ENCODE measurements around the gene CLTCL1. TPM values are rescaled to one million over a fixed set of nuclear protein-coding genes. Genes with fewer than 3 reads are reported as not detected.

CLTCL1 gene
- total RNA-seq, 1 experiment from 2014 or later = 11.9 TPM

- Histone ChIP-seq H3K9me3 (ENCODE audit: control insufficient read depth, insufficient read depth, low read depth, low read length) (no peaks in the 10 kb centered on the region), H3K4me1 (ENCODE audit: control insufficient read depth, insufficient read depth, low read length) (no peaks in the 10 kb centered on the region), H3K27me3 (ENCODE audit: control insufficient read depth, insufficient read depth, low read length) (no peaks in the 10 kb centered on the region), H3K36me3 (ENCODE audit: control insufficient read depth, insufficient read depth, low read length) (no peaks in the 10 kb centered on the region), H3K27ac (ENCODE audit: low read length) (no peak overlapping the region), H3K4me3 (ENCODE audit: low read depth in 2 of 2, low read length in 2 of 2) (no peak overlapping the region)
- POLR2A ChIA-PET = no interaction called here
- ATAC-seq (no peak), DNase-seq (ENCODE audit: low read depth, low spot score) (no peak)
- CTCF ChIA-PET = no interaction called here
- no peak for TF ChIP-seq REST (IDR thresholded peaks at IDR 0.05; ENCODE audit: insufficient read depth in 1 of 2, low read depth in 2 of 2, low read length in 1 of 2)
- no peak for TF ChIP-seq POLR2AphosphoS5 (IDR thresholded peaks at IDR 0.05; ENCODE audit: low read depth, low read length)
- TF ChIP-seq TCF7L2 (IDR thresholded peaks at IDR 0.05; ENCODE audit: low read depth, low read length) = no peak
- TF ChIP-seq CTCF (IDR thresholded peaks at IDR 0.05) = no peak
- no peak for TF ChIP-seq SIN3A (IDR thresholded peaks at IDR 0.05; ENCODE audit: borderline replicate concordance, insufficient read depth, low read depth, low read length)
- in situ Hi-C loops (cut with HindIII; ENCODE audit: low pct_unique_long_range_greater_than_20kb, low sequenced_read_pairs) = no loop called here
- no TSS peak for BruUV-seq (replicated peaks)
- intact Hi-C loops (cut with micrococcal nuclease; ENCODE audit: unreplicated experiment) = no loop called here
These were observed 57.2 kb downstream of the CLTCL1 start for GRCh38 chr22:19234126-19234896.

- ATAC-seq (no peak), DNase-seq (ENCODE audit: low read depth, low spot score) (no peak)
- no peaks in the 10 kb centered on the region for H3K36me3 ChIP-seq (ENCODE audit: control insufficient read depth, insufficient read depth, low read length)
- POLR2A ChIA-PET = no interaction called here
- CTCF ChIA-PET = no interaction called here
- intact Hi-C loops (cut with micrococcal nuclease; ENCODE audit: unreplicated experiment) (no loop called here), in situ Hi-C loops (cut with HindIII; ENCODE audit: low pct_unique_long_range_greater_than_20kb, low sequenced_read_pairs) (no loop called here)
- H3K27me3 ChIP-seq (ENCODE audit: control insufficient read depth, insufficient read depth, low read length) = no peaks in the 10 kb centered on the region
- H3K4me3 ChIP-seq (ENCODE audit: low read depth in 2 of 2, low read length in 2 of 2) = no peak overlapping the region
- no peaks in the 10 kb centered on the region for H3K9me3 ChIP-seq (ENCODE audit: control insufficient read depth, insufficient read depth, low read depth, low read length)
- no TSS peak for BruUV-seq (replicated peaks)
- H3K27ac ChIP-seq (ENCODE audit: low read length) = no peak overlapping the region
- no peaks in the 10 kb centered on the region for H3K4me1 ChIP-seq (ENCODE audit: control insufficient read depth, insufficient read depth, low read length)
- TF ChIP-seq POLR2AphosphoS5 (IDR thresholded peaks at IDR 0.05; ENCODE audit: low read depth, low read length) = no peak
- TF ChIP-seq TCF7L2 (IDR thresholded peaks at IDR 0.05; ENCODE audit: low read depth, low read length) = no peak
These were observed 58.3 kb downstream of the CLTCL1 start for GRCh38 chr22:19233189-19233661.

- intact Hi-C loops (cut with micrococcal nuclease; ENCODE audit: unreplicated experiment) = no loop called here
- Histone ChIP-seq H3K4me1 (ENCODE audit: control insufficient read depth, insufficient read depth, low read length) (no peaks in the 10 kb centered on the region), H3K36me3 (ENCODE audit: control insufficient read depth, insufficient read depth, low read length) (no peaks in the 10 kb centered on the region), H3K9me3 (ENCODE audit: control insufficient read depth, insufficient read depth, low read depth, low read length) (no peaks in the 10 kb centered on the region), H3K27me3 (ENCODE audit: control insufficient read depth, insufficient read depth, low read length) (no peaks in the 10 kb centered on the region), H3K4me3 (ENCODE audit: low read depth in 2 of 2, low read length in 2 of 2) (no peak overlapping the region), H3K27ac (ENCODE audit: low read length) (no peak overlapping the region)
- POLR2A ChIA-PET = no interaction called here
- in situ Hi-C loops (cut with HindIII; ENCODE audit: low pct_unique_long_range_greater_than_20kb, low sequenced_read_pairs) = no loop called here
- CTCF ChIA-PET = no interaction called here
- DNase-seq (ENCODE audit: low read depth, low spot score) = no peak
- BruUV-seq (replicated peaks) = no TSS peak
- ATAC-seq = no peak
- no peak for TF ChIP-seq REST (IDR thresholded peaks at IDR 0.05; ENCODE audit: insufficient read depth in 1 of 2, low read depth in 2 of 2, low read length in 1 of 2)
- no peak for TF ChIP-seq SIN3A (IDR thresholded peaks at IDR 0.05; ENCODE audit: borderline replicate concordance, insufficient read depth, low read depth, low read length)
- no peak for TF ChIP-seq CTCF (IDR thresholded peaks at IDR 0.05)
These were observed 58.9 kb downstream of the CLTCL1 start for GRCh38 chr22:19232623-19233022.
